ENCODE measurements around the gene SURF4. TPM values are rescaled to one million over a fixed set of nuclear protein-coding genes. Genes with fewer than 3 reads are reported as not detected.
"Not testable (repeated sequence)": the region's sequence is repeated elsewhere in the genome, so short reads cannot be mapped to it uniquely, and the experiment has no call there.

Gene SURF4
- polyA plus RNA-seq, 1 experiment: 401 TPM

GRCh38 chr9:133331221-133331620 is 44.6 kb downstream of the SURF4 start:
- no peak overlapping the region for H3K4me3 ChIP-seq (ENCODE audit: low read depth, low read length)
- TF ChIP-seq CTCF (IDR thresholded peaks at IDR 0.05; ENCODE audit: insufficient read depth, low read depth, low read length): no peak
- ChIA-PET CTCF (interaction anchor here (2.3 to 2.8 kb wide), 2 partner anchors 12 to 145 kb away, joined by 13 to 16 read pairs; no protein-coding TSS in a partner anchor), POLR2A (no interaction called here)
- peaks cover 32% of the 10 kb centered on the region for H3K36me3 ChIP-seq (ENCODE audit: control insufficient read depth, insufficient read depth, low read length)
- no peaks in the 10 kb centered on the region for H3K27me3 ChIP-seq (ENCODE audit: control insufficient read depth, insufficient read depth, low read length)
- DNase-seq (ENCODE audit: low read depth): no peak

GRCh38 chr9:133329306-133330156 is 46.3 kb downstream of the SURF4 start:
- H3K4me3 ChIP-seq (ENCODE audit: low read depth, low read length); H3K27me3 ChIP-seq (ENCODE audit: control insufficient read depth, insufficient read depth, low read length); DNase-seq (ENCODE audit: low read depth); POLR2A ChIA-PET: not testable (repeated sequence)
- TF ChIP-seq CTCF (IDR thresholded peaks at IDR 0.05; ENCODE audit: insufficient read depth, low read depth, low read length): peak; percentile 61
- CTCF ChIA-PET: interaction anchor here (0.7 to 2.8 kb wide), 6 partner anchors 13 to 149 kb away, joined by 3 to 16 read pairs (median 4); no protein-coding TSS in a partner anchor
- H3K36me3 ChIP-seq (ENCODE audit: control insufficient read depth, insufficient read depth, low read length): peaks cover 32% of the 10 kb centered on the region

GRCh38 chr9:133327834-133328484 is 47.9 kb downstream of the SURF4 start:
- CTCF ChIA-PET: interaction anchor here (0.6 kb wide), 1 partner anchor 29 kb away, joined by 3 read pairs; no protein-coding TSS in a partner anchor
- Histone ChIP-seq H3K27me3 (ENCODE audit: control insufficient read depth, insufficient read depth, low read length) (no peaks in the 10 kb centered on the region), H3K4me3 (ENCODE audit: low read depth, low read length) (no peak overlapping the region), H3K36me3 (ENCODE audit: control insufficient read depth, insufficient read depth, low read length) (peaks cover 19% of the 10 kb centered on the region)
- no peak for DNase-seq (ENCODE audit: low read depth)
- TF ChIP-seq CTCF (IDR thresholded peaks at IDR 0.05; ENCODE audit: insufficient read depth, low read depth, low read length): no peak
- POLR2A ChIA-PET: no interaction called here

- POLR2A ChIA-PET; DNase-seq (ENCODE audit: low read depth); CTCF ChIA-PET; H3K4me3 ChIP-seq (ENCODE audit: low read depth, low read length); H3K27me3 ChIP-seq (ENCODE audit: control insufficient read depth, insufficient read depth, low read length): not testable (repeated sequence)
- peaks cover 11% of the 10 kb centered on the region for H3K36me3 ChIP-seq (ENCODE audit: control insufficient read depth, insufficient read depth, low read length)
Measured at GRCh38 chr9:133327021-133327420, 48.8 kb downstream of the SURF4 start.

DNA sequence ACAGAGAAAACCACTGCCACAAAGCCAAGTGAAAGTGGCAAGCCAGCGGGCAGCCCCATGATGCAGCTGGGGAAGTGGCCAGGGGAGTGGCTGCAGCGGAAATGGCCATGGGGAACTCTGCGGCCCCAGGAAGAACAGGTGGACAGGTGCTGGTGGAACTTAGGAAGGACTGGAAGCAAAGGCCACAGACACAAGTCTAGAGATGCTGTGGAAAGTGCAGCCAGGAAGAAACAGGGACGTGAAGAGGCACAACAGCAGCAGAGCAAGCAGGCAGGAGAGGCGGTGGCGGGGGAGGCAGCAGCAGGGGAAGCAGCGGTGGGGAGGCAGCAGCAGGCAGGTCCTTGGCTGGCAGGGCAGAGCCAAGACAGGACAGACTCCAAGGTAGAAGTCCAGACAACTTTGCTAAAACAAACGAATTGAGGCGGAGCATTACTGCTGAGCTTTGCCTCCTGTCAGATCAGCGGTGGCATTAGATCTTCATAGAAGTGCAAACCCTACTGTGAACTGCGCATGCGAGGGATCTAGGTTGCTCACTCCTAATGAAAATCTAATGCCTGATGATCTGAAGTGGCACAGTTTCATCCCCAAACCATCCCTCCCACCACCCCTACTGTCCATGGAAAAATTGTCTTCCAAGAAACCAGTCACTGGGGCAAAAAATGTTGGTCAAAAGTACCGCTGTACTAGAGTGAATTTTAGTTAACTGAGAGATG is 51.7 kb downstream of the SURF4 start:
- ChIA-PET CTCF (no interaction called here), POLR2A (no interaction called here)
- no peaks in the 10 kb centered on the region for H3K36me3 ChIP-seq (ENCODE audit: control insufficient read depth, insufficient read depth, low read length)
- no peak for DNase-seq (ENCODE audit: low read depth)
- no peak overlapping the region for H3K4me3 ChIP-seq (ENCODE audit: low read depth, low read length)
- TF ChIP-seq CTCF (IDR thresholded peaks at IDR 0.05; ENCODE audit: insufficient read depth, low read depth, low read length): no peak
- H3K27me3 ChIP-seq (ENCODE audit: control insufficient read depth, insufficient read depth, low read length): no peaks in the 10 kb centered on the region
